Stimulated activated CD8-positive, alpha-beta memory T cell treated with anti-CD3 and anti-CD28 coated beads, Interleukin-7, amount 100 ng/mL, for 1 hour (primary cell): ENCODE results near the gene EIF3J.
"Not testable (repeated sequence)": the region's sequence is repeated elsewhere in the genome, so short reads cannot be mapped to it uniquely, and the experiment has no call there.

ENCODE experiments used
- DNase-seq, 2 donors: peaks; one replicate each; pipeline ENCODE4 v3.0.0-alpha.2; 2020; ENCODE audit warnings: low read depth in 2 of 2

The EIF3J gene

GRCh38 chr15:44542596-44542995 is 5.6 kb downstream of the EIF3J start:
- DNase-seq: no peak

- not testable (repeated sequence) for DNase-seq
These were observed 7.8 kb downstream of the EIF3J start for GRCh38 chr15:44544745-44545144.

- DNase-seq: no peak
These were observed 9.2 kb downstream of the EIF3J start for GRCh38 chr15:44545913-44546802.

GRCh38 chr15:44549152-44549551 is 12.2 kb downstream of the EIF3J start:
- not testable (repeated sequence) for DNase-seq

GRCh38 chr15:44550256-44550655 is 13.3 kb downstream of the EIF3J start:
- DNase-seq: no peak

GRCh38 chr15:44550734-44551133 is 13.8 kb downstream of the EIF3J start:
- DNase-seq: no peak

GRCh38 chr15:44554934-44555723 is 18.2 kb downstream of the EIF3J start:
- DNase-seq: no peak

GRCh38 chr15:44560926-44561325 is 24.0 kb downstream of the EIF3J start:
- not testable (repeated sequence) for DNase-seq

- DNase-seq: no peak
These were observed 28.6 kb downstream of the EIF3J start for GRCh38 chr15:44565387-44566154.

GRCh38 chr15:44566155-44566540 is 29.2 kb downstream of the EIF3J start:
- DNase-seq: no peak

GRCh38 chr15:44568338-44568737 is 31.4 kb downstream of the EIF3J start:
- DNase-seq: no peak

- DNase-seq: no peak
These were observed 32.4 kb downstream of the EIF3J start for GRCh38 chr15:44569316-44569715.

GRCh38 chr15:44570361-44570760 is 33.4 kb downstream of the EIF3J start:
- no peak for DNase-seq

GRCh38 chr15:44573386-44573785 is 36.4 kb downstream of the EIF3J start:
- no peak for DNase-seq

GRCh38 chr15:44574734-44575133 is 37.8 kb downstream of the EIF3J start:
- no peak for DNase-seq

- no peak for DNase-seq
These were observed 43.2 kb downstream of the EIF3J start for GRCh38 chr15:44580105-44580504.

GRCh38 chr15:44584162-44584749 is 47.3 kb downstream of the EIF3J start:
- peak; percentile 9 to 18 for DNase-seq

- no peak for DNase-seq
These were observed 48.7 kb downstream of the EIF3J start for GRCh38 chr15:44585633-44586032.

- no peak for DNase-seq
These were observed 51.6 kb downstream of the EIF3J start for GRCh38 chr15:44588541-44588940.

- DNase-seq: no peak
These were observed 54.4 kb downstream of the EIF3J start for GRCh38 chr15:44591326-44591725.

GRCh38 chr15:44593042-44593736 is 56.2 kb downstream of the EIF3J start:
- DNase-seq: no peak
